Testis (tissue), 3 donors: ENCODE data around the gene ZBTB39. TPM values are rescaled to one million over a fixed set of nuclear protein-coding genes. Genes with fewer than 3 reads are reported as not detected.
"Not testable (repeated sequence)": the region's sequence is repeated elsewhere in the genome, so short reads cannot be mapped to it uniquely, and the experiment has no call there.

Experiments
- DNase-seq: peaks from one replicate; pipeline ENCODE4 v3.0.0-alpha.2; 2019
- H3K27ac ChIP-seq, 2 donors: fragments of 200-600 bp; sonication (generic); one replicate each; pipeline ENCODE4 v1.5.1; 2019
- H3K27me3 ChIP-seq: fragments of 200-600 bp; sonication (generic); one replicate; pipeline ENCODE4 v1.5.1; 2019
- H3K36me3 ChIP-seq: fragments of 200-600 bp; sonication (generic); one replicate; pipeline ENCODE4 v1.5.1; 2017; ENCODE audit warnings: low read depth; ENCODE audit errors: missing control alignments
- H3K4me1 ChIP-seq: fragments of 200-600 bp; sonication (generic); one replicate; pipeline ENCODE4 v1.5.1; 2019
- H3K4me3 ChIP-seq, 2 donors: fragments of 200-600 bp; sonication (generic); one replicate each; pipeline ENCODE4 v1.5.1; 2017 to 2019
- H3K9me3 ChIP-seq: fragments of 200-600 bp; sonication (generic); one replicate; pipeline ENCODE4 v1.5.1; 2017
- CTCF ChIP-seq, 3 experiments: fragments of 450-650 bp in 2 of 3; fragments of 200-600 bp in 1 of 3; sonication (generic) in 1 of 3; IDR thresholded peaks; one replicate each; pipeline ENCODE4 v1.5.1; 2016 to 2019; ENCODE audit warnings: antibody characterized with exemption in 3 of 3, mild to moderate bottlenecking in 2 of 3, moderate library complexity in 1 of 3
- POLR2A ChIP-seq: fragments of 450-650 bp; IDR thresholded peaks from one replicate; pipeline ENCODE4 v1.6.1; 2017; ENCODE audit warnings: antibody characterized with exemption, mild to moderate bottlenecking, moderate library complexity
- WGBS, 2 donors: methylation state at CpG; one replicate each; pipeline ENCODE4 v1.1.5; 2018; 5-methylcytosine and 5-hydroxymethylcytosine counted together
- intact Hi-C: fragments of 100-400 bp; cut with DNase I; formaldehyde crosslinking; loops from one replicate; pipeline ENCODE4 v1.15.1; 2023; ENCODE audit warnings: low total_unique reads
- polyA plus RNA-seq: library from polyadenylated mRNA; stranded (reverse); fragments of 350-450 nt; fragmentation: Illumina TruSeq; extraction: RNeasy Lipid Tissue Mini Kit (QIAGEN cat#74804); gene quantifications from one replicate; pipeline ENCODE4 v1.2.3, GENCODE V29; 2014; ENCODE audit warnings: low read depth, low replicate concordance; ENCODE audit not compliant: insufficient read depth
- total RNA-seq, 2 donors: library from RNA; depleted of rRNA; stranded (reverse); fragments of >200 nt; gene quantifications; one replicate each; pipeline ENCODE4 v1.2.3, GENCODE V29; 2016

ZBTB39 gene
- total and polyA plus RNA-seq, 3 donors from 2014 or later, result 15.3 to 21.7 (median 21.0) TPM

- H3K27me3 ChIP-seq, result no peaks in the 10 kb centered on the region
- H3K9me3 ChIP-seq, result no peaks in the 10 kb centered on the region
- DNase-seq, result no peak
- no peak overlapping the region for H3K4me3 ChIP-seq
- H3K4me1 ChIP-seq, result peaks cover 7% of the 10 kb centered on the region
- no peaks in the 10 kb centered on the region for H3K36me3 ChIP-seq
- TF ChIP-seq CTCF (IDR thresholded peaks at IDR 0.05) (no peak), POLR2A (no peak)
- 78% methylated on average over 7 of the region's 7 CpGs for WGBS, 2 donors
- no peak overlapping the region for H3K27ac ChIP-seq
- intact Hi-C loops, result loop anchor here (10.0 kb wide), 1 partner anchor 215 kb away; no protein-coding TSS in a partner anchor
Measured at GRCh38 chr12:56989861-56990610, 16.3 kb downstream of the ZBTB39 start.

GRCh38 chr12:56988207-56988739 lies 18.1 kb downstream of the ZBTB39 start:
- 43 to 58% methylated on average over 5 of the region's 5 CpGs for WGBS, 2 donors
- no peak overlapping the region for H3K27ac ChIP-seq
- H3K36me3 ChIP-seq, result no peaks in the 10 kb centered on the region
- H3K4me3 ChIP-seq, result no peak overlapping the region
- intact Hi-C loops, result no loop called here
- no peak for DNase-seq
- no peaks in the 10 kb centered on the region for H3K27me3 ChIP-seq
- H3K9me3 ChIP-seq, result no peaks in the 10 kb centered on the region
- peaks cover 7% of the 10 kb centered on the region for H3K4me1 ChIP-seq
- TF ChIP-seq CTCF (IDR thresholded peaks at IDR 0.05) (no peak), POLR2A (no peak)

- Histone ChIP-seq H3K9me3 (no peaks in the 10 kb centered on the region), H3K36me3 (no peaks in the 10 kb centered on the region), H3K27me3 (no peaks in the 10 kb centered on the region), H3K4me3 (peak overlapping the region in 1 of 2 donors; percentile 13), H3K27ac (no peak overlapping the region), H3K4me1 (peaks cover 7% of the 10 kb centered on the region)
- DNase-seq, result peak; percentile 91
- intact Hi-C loops, result no loop called here
- no peak for TF ChIP-seq POLR2A
- peak; percentile 94 to 96 (median 96) for TF ChIP-seq CTCF (IDR thresholded peaks at IDR 0.05)
- WGBS, 2 donors, result 14 to 22% methylated on average over 11 of the region's 11 CpGs
Measured at GRCh38 chr12:56987551-56988053, 18.7 kb downstream of the ZBTB39 start.

GRCh38 chr12:56987011-56987410 lies 19.3 kb downstream of the ZBTB39 start:
- intact Hi-C loops, result no loop called here
- H3K27ac ChIP-seq, result no peak overlapping the region
- no peaks in the 10 kb centered on the region for H3K27me3 ChIP-seq
- peaks cover 7% of the 10 kb centered on the region for H3K4me1 ChIP-seq
- H3K4me3 ChIP-seq, result peak overlapping the region in 1 of 2 donors; percentile 13
- no peak for TF ChIP-seq POLR2A
- TF ChIP-seq CTCF (IDR thresholded peaks at IDR 0.05), result no peak
- H3K36me3 ChIP-seq, result no peaks in the 10 kb centered on the region
- no peaks in the 10 kb centered on the region for H3K9me3 ChIP-seq
- no peak for DNase-seq

- H3K36me3 ChIP-seq, DNase-seq, H3K27ac ChIP-seq, H3K4me3 ChIP-seq, H3K9me3 ChIP-seq, H3K27me3 ChIP-seq, intact Hi-C loops, H3K4me1 ChIP-seq: not testable (repeated sequence)
- WGBS, 2 donors, result 73 to 83% methylated on average over 5 of the region's 6 CpGs
Measured at GRCh38 chr12:56985714-56986113, 20.6 kb downstream of the ZBTB39 start.
